PC-3 (cell line): Measurements from ENCODE around the gene GTF2A2. TPM values are rescaled to one million over a fixed set of nuclear protein-coding genes. Genes with fewer than 3 reads are reported as not detected.

ENCODE experiments used
- ATAC-seq: fragments of 200-7000 bp; cut with Tn5 transposase; 2 replicates; pipeline ENCODE4 v1.9.1; 2020; ENCODE audit warnings: mild to moderate bottlenecking, moderate library complexity
- BruUV-seq: library from RNA; stranded (reverse); fragments of 400-500 nt; replicated peaks from 2 replicates; lab custom pipeline; 2021; lab: Mats Ljungman, UMichigan
- CTCF ChIA-PET: fragments of 300-600 bp; sonication (Branson Sonifier 250); formaldehyde crosslinking; loops from one replicate; lab custom pipeline; 2022; ENCODE audit warnings: antibody characterized with exemption; lab: Charles Lee
- POLR2A ChIA-PET: fragments of 300-600 bp; sonication (Branson Sonifier 250); formaldehyde crosslinking; loops from one replicate; lab custom pipeline; 2022; ENCODE audit warnings: antibody characterized with exemption; ENCODE audit not compliant: unreplicated experiment; lab: Charles Lee
- DNase-seq: peaks from one replicate; pipeline ENCODE4 v3.0.0-alpha.2; 2015
- H2AFZ ChIP-seq: fragments of 300-600 bp; sonication (generic); 2 replicates; pipeline ENCODE4 v1.6.0; 2016; ENCODE audit warnings: antibody characterized with exemption, low read length
- H3F3A ChIP-seq: fragments of 300-600 bp; sonication (generic); one replicate; pipeline ENCODE4 v1.6.0; 2017; ENCODE audit warnings: antibody characterized with exemption, low read length, control low read depth, mild to moderate bottlenecking; ENCODE audit not compliant: unreplicated experiment
- H3K27ac ChIP-seq: fragments of 300-600 bp; sonication (generic); 2 replicates; pipeline ENCODE4 v1.5.1; 2016; ENCODE audit warnings: mild to moderate bottlenecking, low read length
- H3K27me3 ChIP-seq: fragments of 300-600 bp; sonication (generic); 2 replicates; pipeline ENCODE4 v1.6.1; 2016; ENCODE audit warnings: low read length, mixed read lengths
- H3K36me3 ChIP-seq: fragments of 300-600 bp; sonication (generic); 2 replicates; pipeline ENCODE4 v1.6.1; 2016; ENCODE audit warnings: low read depth, mixed run types, low read length, mixed read lengths
- H3K4me1 ChIP-seq: fragments of 300-600 bp; sonication (generic); 2 replicates; pipeline ENCODE4 v1.5.1; 2016; ENCODE audit warnings: low read length; ENCODE audit not compliant: insufficient read depth
- H3K4me2 ChIP-seq: fragments of 300-600 bp; sonication (generic); 2 replicates; pipeline ENCODE4 v1.6.0; 2016; ENCODE audit warnings: low read length
- H3K4me3 ChIP-seq: fragments of 300-600 bp; sonication (generic); 2 replicates; pipeline ENCODE4 v1.5.1; 2016; ENCODE audit warnings: mild to moderate bottlenecking, low read length, mixed read lengths
- H3K79me2 ChIP-seq: fragments of 300-600 bp; sonication (generic); 2 replicates; pipeline ENCODE4 v1.6.1; 2017; ENCODE audit warnings: low read length, mixed read lengths
- H3K9ac ChIP-seq: fragments of 300-600 bp; sonication (generic); 2 replicates; pipeline ENCODE4 v1.6.0; 2016; ENCODE audit warnings: mild to moderate bottlenecking, low read length
- H3K9me2 ChIP-seq: fragments of 300-600 bp; sonication (generic); replicated peaks from 2 replicates; pipeline ENCODE4 v1.6.1; 2016; ENCODE audit warnings: mixed run types, low read length, mixed read lengths
- H3K9me3 ChIP-seq: fragments of 300-600 bp; sonication (generic); 2 replicates; pipeline ENCODE4 v1.6.1; 2016; ENCODE audit warnings: low read length, mixed read lengths
- H4K20me1 ChIP-seq: fragments of 300-600 bp; sonication (generic); 2 replicates; pipeline ENCODE4 v1.6.1; 2016; ENCODE audit warnings: low read length, mixed read lengths
- EZH2 ChIP-seq: fragments of 300-600 bp; sonication (generic); IDR thresholded peaks from one replicate; pipeline ENCODE4 v1.6.1; 2017; ENCODE audit warnings: antibody characterized with exemption, mild to moderate bottlenecking, low read length; ENCODE audit not compliant: unreplicated experiment
- EZH2phosphoT487 ChIP-seq: fragments of 300-600 bp; sonication (generic); IDR thresholded peaks from 2 replicates; pipeline ENCODE4 v1.6.1; 2018; ENCODE audit warnings: mild to moderate bottlenecking, antibody characterized with exemption, low read length, borderline replicate concordance
- intact Hi-C: fragments of 100-400 bp; cut with micrococcal nuclease; formaldehyde crosslinking; loops from 2 replicates; pipeline ENCODE4 v1.9.0; 2023
- total RNA-seq: library from RNA; depleted of rRNA; stranded (reverse); fragments of >200 nt; gene quantifications from 2 replicates; pipeline ENCODE4 v1.2.3, GENCODE V29; 2014
- TF ChIP-seq, protein P1 (sequence below): fragments of 300-600 bp; sonication (generic); conservative IDR thresholded peaks from 2 replicates; pipeline ENCODE4 v1.5.1; 2017; ENCODE audit warnings: antibody characterized with exemption, low read depth, mild to moderate bottlenecking, low read length

Gene GTF2A2
- total RNA-seq, 1 experiment from 2014 or later: 83.9 TPM

DNA sequence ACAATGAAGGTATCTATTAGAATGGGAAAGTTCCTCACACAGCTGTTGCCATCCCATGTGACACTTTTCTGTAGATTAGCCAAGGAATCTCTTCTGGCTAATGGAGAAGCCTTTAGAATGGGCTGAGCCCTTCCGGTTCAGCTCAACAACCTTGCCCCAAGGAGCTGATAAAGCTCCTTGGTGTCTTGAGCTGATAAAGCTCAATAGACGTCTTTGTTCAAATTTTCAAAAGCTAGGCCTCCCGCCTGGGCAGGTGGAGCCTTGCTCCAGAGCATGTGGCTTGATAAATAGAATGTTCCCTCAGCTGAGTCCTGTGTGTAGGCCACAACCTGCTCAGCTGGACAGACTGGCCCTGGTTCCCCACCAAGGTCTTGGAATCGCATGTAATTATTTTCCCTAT is 39.0 kb upstream of the GTF2A2 start:
- Histone ChIP-seq H3F3A (no peaks in the 10 kb centered on the region), H3K9ac (no peak overlapping the region), H2AFZ (no peak overlapping the region), H3K4me1 (0 out of 2 replicates have a peak, but pooled peaks cover 8% of the 10 kb centered on the region), H3K36me3 (no peaks in the 10 kb centered on the region), H3K79me2 (no peaks in the 10 kb centered on the region), H3K9me3 (no peaks in the 10 kb centered on the region), H3K9me2 (no peaks in the 10 kb centered on the region), H3K4me2 (no peak overlapping the region), H3K27me3 (no peaks in the 10 kb centered on the region), H3K4me3 (no peak overlapping the region), H3K27ac (no peak overlapping the region), H4K20me1 (no peaks in the 10 kb centered on the region)
- ATAC-seq (no peak), DNase-seq (no peak)
- BruUV-seq: no TSS peak
- TF ChIP-seq EZH2phosphoT487: no peak
- TF ChIP-seq, protein P1, sequence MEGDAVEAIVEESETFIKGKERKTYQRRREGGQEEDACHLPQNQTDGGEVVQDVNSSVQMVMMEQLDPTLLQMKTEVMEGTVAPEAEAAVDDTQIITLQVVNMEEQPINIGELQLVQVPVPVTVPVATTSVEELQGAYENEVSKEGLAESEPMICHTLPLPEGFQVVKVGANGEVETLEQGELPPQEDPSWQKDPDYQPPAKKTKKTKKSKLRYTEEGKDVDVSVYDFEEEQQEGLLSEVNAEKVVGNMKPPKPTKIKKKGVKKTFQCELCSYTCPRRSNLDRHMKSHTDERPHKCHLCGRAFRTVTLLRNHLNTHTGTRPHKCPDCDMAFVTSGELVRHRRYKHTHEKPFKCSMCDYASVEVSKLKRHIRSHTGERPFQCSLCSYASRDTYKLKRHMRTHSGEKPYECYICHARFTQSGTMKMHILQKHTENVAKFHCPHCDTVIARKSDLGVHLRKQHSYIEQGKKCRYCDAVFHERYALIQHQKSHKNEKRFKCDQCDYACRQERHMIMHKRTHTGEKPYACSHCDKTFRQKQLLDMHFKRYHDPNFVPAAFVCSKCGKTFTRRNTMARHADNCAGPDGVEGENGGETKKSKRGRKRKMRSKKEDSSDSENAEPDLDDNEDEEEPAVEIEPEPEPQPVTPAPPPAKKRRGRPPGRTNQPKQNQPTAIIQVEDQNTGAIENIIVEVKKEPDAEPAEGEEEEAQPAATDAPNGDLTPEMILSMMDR: no peak
- no peak for TF ChIP-seq EZH2
- ChIA-PET POLR2A (no interaction called here), CTCF (no interaction called here)
- intact Hi-C loops: no loop called here

DNA sequence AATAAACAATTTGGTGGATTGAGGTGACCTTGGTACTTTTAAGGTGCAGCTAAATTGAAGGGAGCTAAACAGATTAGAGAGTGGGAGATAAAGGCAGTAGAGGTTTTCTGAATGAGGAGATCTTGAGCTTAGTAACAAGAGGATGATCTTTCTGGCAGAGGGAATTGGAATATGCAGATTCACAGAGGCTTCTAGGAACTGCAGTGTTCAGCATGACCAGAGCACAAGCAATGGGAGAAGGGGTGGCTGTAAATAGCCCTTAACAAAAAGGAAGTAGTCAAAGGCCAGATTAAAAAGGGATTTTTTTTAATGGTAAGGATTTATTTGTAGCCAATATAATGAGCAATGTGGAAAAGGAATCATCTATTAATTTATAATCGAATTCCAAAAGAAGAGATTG is 37.5 kb upstream of the GTF2A2 start:
- H3K9me2 ChIP-seq: no peaks in the 10 kb centered on the region
- CTCF ChIA-PET: no interaction called here

More for the DNA sequence above, 37.5 kb upstream of the GTF2A2 start:
- Histone ChIP-seq H3K27ac (no peak overlapping the region), H3K9ac (no peak overlapping the region), H2AFZ (no peak overlapping the region), H3K79me2 (no peaks in the 10 kb centered on the region), H3K27me3 (no peaks in the 10 kb centered on the region), H3K4me3 (no peak overlapping the region), H3F3A (no peaks in the 10 kb centered on the region), H4K20me1 (no peaks in the 10 kb centered on the region), H3K9me3 (no peaks in the 10 kb centered on the region), H3K4me1 (0 out of 2 replicates have a peak, but pooled peaks cover 6% of the 10 kb centered on the region), H3K4me2 (no peak overlapping the region), H3K36me3 (no peaks in the 10 kb centered on the region)
- no peak for TF ChIP-seq EZH2phosphoT487
- no peak for TF ChIP-seq EZH2
- TF ChIP-seq, protein P1: no peak
- DNase-seq: no peak
- no peak for ATAC-seq
- no TSS peak for BruUV-seq
- POLR2A ChIA-PET: no interaction called here
- intact Hi-C loops: loop anchor here (5.0 kb wide), 1 partner anchor 223 kb away; no protein-coding TSS in a partner anchor
